GM12874 (cell line): Measurements from ENCODE around the gene GUCA2A.

Experiments used
- TF ChIP-seq, protein P1 (sequence below): IDR thresholded peaks from 2 replicates; pipeline ENCODE4 v1.5.1; 2011; ENCODE audit warnings: low read depth, mild to moderate bottlenecking, control low read depth, low read length, moderate library complexity; ENCODE audit not compliant: insufficient read depth

GUCA2A gene

DNA sequence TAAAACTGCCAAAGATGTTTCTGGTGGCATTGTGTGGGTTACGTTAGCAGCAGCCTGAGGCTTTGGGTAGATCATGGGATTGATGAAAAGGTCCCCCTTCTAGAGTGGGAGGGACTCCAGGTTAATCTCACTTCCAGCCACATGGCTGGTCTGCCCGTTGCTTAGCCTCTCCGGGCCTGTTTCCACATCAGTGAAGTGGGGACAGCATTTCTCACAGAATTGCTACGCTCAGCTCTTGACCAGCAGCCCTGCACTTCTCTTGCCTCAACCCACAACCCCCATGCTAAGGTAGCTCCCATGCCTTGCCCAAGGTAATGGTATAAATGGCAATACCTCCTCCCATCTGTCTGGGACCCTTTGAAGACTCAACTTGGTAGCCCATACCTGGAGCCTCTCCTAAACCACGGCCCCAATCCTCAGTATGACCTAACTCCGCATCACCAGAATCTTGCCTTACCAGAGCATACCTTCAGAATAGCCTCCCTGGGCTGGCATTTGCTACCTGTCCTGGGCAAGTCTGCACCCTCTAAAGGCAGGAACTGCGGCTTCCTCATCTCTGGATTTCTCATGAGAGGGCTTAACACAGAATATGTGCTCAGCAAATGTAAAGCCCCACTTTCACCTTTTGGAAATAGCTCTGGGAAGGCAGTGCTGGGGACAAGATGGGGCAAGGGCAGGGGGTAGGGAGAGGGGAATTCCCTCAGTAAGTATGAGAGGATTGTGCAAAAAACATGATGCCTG is 10.9 kb upstream of the GUCA2A start:
- TF ChIP-seq, protein P1, sequence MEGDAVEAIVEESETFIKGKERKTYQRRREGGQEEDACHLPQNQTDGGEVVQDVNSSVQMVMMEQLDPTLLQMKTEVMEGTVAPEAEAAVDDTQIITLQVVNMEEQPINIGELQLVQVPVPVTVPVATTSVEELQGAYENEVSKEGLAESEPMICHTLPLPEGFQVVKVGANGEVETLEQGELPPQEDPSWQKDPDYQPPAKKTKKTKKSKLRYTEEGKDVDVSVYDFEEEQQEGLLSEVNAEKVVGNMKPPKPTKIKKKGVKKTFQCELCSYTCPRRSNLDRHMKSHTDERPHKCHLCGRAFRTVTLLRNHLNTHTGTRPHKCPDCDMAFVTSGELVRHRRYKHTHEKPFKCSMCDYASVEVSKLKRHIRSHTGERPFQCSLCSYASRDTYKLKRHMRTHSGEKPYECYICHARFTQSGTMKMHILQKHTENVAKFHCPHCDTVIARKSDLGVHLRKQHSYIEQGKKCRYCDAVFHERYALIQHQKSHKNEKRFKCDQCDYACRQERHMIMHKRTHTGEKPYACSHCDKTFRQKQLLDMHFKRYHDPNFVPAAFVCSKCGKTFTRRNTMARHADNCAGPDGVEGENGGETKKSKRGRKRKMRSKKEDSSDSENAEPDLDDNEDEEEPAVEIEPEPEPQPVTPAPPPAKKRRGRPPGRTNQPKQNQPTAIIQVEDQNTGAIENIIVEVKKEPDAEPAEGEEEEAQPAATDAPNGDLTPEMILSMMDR, result no peak

GRCh38 chr1:42173961-42174735 is 9.6 kb upstream of the GUCA2A start:
- TF ChIP-seq, protein P1, result no peak

DNA sequence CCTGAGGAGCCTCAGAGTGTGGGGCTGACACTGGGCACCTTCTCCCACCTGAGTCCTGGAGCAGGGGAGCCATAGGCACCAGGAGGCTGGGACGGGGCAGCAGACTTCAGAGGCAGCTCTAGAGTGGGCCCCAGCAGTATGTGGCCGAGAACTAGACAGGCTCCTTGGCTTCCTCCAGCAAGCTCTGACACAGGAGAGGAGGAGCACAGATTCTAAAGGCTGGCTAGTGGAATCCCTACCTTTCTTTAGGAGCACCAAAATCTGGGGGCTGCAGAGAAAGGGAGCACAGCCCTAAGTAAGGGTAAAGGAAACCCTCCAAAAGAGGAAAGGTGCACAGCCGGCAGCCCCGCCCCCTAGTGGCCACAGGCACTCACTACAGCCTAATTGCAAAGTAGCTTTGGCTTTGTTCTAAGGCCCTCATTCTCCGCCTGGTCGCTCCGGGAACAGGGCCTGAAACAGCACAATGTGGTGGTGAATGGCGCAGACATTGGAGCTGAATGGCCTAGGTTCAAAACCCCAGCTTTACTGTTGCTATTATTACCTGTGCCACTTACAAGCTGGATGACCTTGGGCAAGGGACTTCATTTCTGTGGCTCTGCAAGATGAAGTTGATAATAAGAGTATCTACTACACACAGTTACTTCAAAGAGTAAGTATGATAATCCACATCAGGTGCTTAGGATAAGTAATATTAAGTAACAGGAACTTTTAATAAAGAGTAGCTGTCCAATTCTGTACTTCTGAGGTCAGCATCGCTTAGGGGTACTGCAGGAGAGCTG is 8.8 kb upstream of the GUCA2A start:
- TF ChIP-seq, protein P1, result peak; percentile 97

DNA sequence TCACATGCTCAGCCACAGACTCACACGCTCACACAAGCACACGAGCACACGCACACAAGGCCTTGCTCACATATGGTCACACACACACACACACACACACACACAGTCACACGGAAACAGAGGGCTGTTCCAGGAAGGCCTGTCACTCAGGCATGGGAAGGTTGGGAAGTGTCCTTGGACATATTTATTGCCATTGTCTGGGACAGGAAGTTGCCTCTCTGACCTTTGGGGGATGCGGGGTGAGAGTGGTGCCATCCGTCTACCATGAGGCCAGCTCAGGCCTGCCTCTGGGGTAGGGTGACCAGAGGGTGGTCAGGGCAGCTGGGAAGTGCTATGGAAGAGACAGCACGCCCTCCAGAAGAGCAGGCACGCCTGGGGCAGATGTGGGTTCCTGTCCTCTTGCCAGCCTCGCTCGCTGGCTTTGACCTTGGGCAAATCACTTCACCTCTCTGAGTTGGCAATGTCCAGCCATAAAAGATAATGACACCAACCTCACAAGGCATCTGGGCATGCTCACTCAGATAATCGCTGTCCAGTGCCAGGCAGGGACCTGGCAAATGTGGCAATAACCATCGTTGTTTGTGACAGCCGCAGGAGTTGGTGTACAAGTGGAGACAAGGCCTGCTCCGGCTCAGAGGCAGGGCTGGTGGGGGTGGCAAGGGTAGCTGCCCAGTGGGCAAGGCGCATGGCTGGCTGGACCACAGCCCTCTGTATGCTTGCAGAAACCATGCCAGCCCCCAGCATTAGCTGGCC is 8.0 kb upstream of the GUCA2A start:
- TF ChIP-seq, protein P1, result no peak

- TF ChIP-seq, protein P1, result no peak
Measured at GRCh38 chr1:42171679-42172266, 7.2 kb upstream of the GUCA2A start.

- TF ChIP-seq, protein P1, result no peak
Measured at GRCh38 chr1:42170779-42171621, 6.5 kb upstream of the GUCA2A start.
